ENCODE data around the gene ACSS1. TPM values are rescaled to one million over a fixed set of nuclear protein-coding genes. Genes with fewer than 3 reads are reported as not detected.

Gene ACSS1
- total RNA-seq, 1 donor from 2014 or later: 19.5 TPM

DNA sequence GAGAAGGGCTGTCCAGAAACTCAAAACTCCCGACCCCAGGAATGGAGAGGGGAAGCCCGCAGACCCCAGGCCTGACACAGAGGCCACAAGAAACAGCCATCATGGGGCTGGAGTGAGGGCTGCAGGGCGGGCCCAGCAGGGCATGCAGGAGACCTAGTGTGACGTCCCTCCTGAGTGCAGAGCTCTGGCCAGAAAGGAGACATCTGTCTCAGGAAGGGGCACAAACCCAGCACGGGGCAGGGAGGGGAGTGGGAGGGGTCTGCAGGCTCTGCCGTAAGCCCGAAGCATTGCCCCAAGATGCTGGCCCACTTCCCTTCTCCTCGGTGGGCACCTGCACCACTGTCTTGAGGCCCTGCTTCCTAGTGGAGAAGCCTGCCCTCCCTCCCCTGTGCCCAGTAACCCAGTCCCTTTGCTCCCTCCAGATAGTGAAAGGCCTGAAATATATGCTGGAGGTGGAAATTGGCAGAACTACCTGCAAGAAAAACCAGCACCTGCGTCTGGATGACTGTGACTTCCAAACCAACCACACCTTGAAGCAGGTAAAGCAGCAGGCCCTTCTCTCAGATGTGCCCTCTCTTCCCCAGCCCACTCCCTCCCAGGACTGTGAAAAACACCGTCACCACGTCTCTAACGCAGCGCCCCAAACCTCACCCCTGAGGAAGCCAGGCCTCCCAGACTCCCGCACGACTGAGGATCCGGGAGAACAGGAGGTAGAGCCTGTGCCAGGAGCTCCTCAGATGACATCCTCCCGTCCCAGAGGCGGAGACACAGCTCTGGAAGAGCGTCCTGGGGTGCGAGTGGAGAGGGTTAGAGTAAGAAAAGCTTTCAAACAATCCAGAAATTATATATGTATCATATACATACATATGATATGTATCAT, 99.2 kb downstream of the ACSS1 start:
- no peaks in the 10 kb centered on the region for H3K27me3 ChIP-seq
- H3K36me3 ChIP-seq: peaks cover 26 to 44% of the 10 kb centered on the region in 2 donors
- H3K4me1 ChIP-seq: no peaks in the 10 kb centered on the region
- TF ChIP-seq, protein P1, sequence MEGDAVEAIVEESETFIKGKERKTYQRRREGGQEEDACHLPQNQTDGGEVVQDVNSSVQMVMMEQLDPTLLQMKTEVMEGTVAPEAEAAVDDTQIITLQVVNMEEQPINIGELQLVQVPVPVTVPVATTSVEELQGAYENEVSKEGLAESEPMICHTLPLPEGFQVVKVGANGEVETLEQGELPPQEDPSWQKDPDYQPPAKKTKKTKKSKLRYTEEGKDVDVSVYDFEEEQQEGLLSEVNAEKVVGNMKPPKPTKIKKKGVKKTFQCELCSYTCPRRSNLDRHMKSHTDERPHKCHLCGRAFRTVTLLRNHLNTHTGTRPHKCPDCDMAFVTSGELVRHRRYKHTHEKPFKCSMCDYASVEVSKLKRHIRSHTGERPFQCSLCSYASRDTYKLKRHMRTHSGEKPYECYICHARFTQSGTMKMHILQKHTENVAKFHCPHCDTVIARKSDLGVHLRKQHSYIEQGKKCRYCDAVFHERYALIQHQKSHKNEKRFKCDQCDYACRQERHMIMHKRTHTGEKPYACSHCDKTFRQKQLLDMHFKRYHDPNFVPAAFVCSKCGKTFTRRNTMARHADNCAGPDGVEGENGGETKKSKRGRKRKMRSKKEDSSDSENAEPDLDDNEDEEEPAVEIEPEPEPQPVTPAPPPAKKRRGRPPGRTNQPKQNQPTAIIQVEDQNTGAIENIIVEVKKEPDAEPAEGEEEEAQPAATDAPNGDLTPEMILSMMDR (IDR thresholded peaks at IDR 0.05): no peak
- intact Hi-C loops (cut with DNase I): no loop called here
- H3K4me3 ChIP-seq: no peak overlapping the region
- no peak overlapping the region for H3K27ac ChIP-seq
- no peaks in the 10 kb centered on the region for H3K9me3 ChIP-seq
- DNase-seq (ENCODE audit: low spot score in 2 of 2): peak in 1 of 2 donors; percentile 38

DNA sequence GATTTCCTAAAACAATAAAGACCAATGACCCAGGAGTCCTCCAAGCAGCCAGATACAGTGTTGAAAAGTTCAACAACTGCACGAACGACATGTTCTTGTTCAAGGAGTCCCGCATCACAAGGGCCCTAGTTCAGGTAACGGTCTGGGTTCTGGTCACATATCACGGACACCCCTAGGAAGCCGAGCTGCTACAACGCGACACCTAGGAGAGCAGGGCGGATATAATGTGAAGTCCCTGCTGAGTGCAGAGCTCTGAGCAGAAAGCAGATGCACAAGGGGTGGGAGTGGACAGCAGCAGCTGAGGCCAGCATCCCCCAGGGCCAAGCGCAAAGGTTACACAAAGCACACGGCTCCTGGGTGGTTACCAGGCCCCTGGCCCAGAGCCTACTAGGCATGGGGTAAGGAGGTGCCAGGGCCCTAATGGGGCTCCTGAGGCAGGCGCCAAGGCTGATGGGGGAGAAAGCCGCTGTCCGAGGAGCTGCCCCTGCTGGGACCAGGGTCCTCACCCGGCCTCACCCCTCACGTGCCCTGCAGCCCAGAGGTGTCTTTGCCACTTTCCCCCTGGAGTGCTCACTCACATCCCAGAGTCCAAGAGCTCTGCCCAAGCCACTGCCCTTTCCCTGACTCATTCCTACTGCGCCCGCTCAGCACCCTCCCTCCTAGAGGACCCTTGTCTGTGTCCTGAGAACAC, 100.5 kb downstream of the ACSS1 start:
- intact Hi-C loops (cut with DNase I): no loop called here
- DNase-seq (ENCODE audit: low spot score in 2 of 2): peak in 1 of 2 donors; percentile 52

More for the DNA sequence above, 100.5 kb downstream of the ACSS1 start:
- H3K27ac ChIP-seq: no peak overlapping the region
- H3K4me3 ChIP-seq: no peak overlapping the region
- H3K9me3 ChIP-seq: no peaks in the 10 kb centered on the region
- H3K4me1 ChIP-seq: no peaks in the 10 kb centered on the region
- TF ChIP-seq, protein P1 (IDR thresholded peaks at IDR 0.05): no peak
- H3K36me3 ChIP-seq: peaks cover 15 to 31% of the 10 kb centered on the region in 2 donors
- H3K27me3 ChIP-seq: no peaks in the 10 kb centered on the region

Other genes with a start within 250 kb of the ACSS1 start
- gene CST7, start 108.9 kb downstream of the ACSS1 start, total RNA-seq: not detected
- gene APMAP, start 65.4 kb downstream of the ACSS1 start, total RNA-seq: 44.8 TPM
- not detected for gene VSX1, start 24.0 kb upstream of the ACSS1 start, total RNA-seq
- 66.5 TPM for gene ENTPD6, start 137.6 kb upstream of the ACSS1 start, total RNA-seq
- 125 TPM for gene PYGB, start 189.9 kb upstream of the ACSS1 start, total RNA-seq

Measured in ascending aorta (tissue), 2 donors.